Activated B cell treated with CpG ODN at 0.5 μM for 24 hours (primary cell): Measurements from ENCODE around the gene SMIM41. TPM values are rescaled to one million over a fixed set of nuclear protein-coding genes. Genes with fewer than 3 reads are reported as not detected.

Source experiments
- ATAC-seq: fragments of 200-7000 bp; cut with Tn5 transposase; one replicate; pipeline ENCODE4 v1.10.0; 2021; ENCODE audit warnings: low read depth, mild to moderate bottlenecking, moderate library complexity
- CTCF ChIA-PET: fragments of 350-600 bp; sonication (Branson Sonifier 250); formaldehyde crosslinking; loops from one replicate; lab custom pipeline; 2021; ENCODE audit warnings: antibody characterized with exemption; lab: Charles Lee
- POLR2A ChIA-PET: fragments of 350-600 bp; sonication (Branson Sonifier 250); formaldehyde crosslinking; loops from one replicate; lab custom pipeline; 2021; ENCODE audit warnings: antibody characterized with exemption; lab: Charles Lee
- DNase-seq: peaks from one replicate; pipeline ENCODE4 v3.0.0; 2022
- H3K27ac Mint-ChIP-seq: one replicate; pipeline ENCODE4 v1.8.0; 2020; ENCODE audit warnings: mixed read lengths
- H3K27me3 Mint-ChIP-seq: one replicate; pipeline ENCODE4 v1.8.0; 2021; ENCODE audit warnings: mixed read lengths
- H3K36me3 Mint-ChIP-seq: one replicate; pipeline ENCODE4 v1.8.0; 2021; ENCODE audit warnings: low read depth, mixed read lengths
- H3K4me1 Mint-ChIP-seq: one replicate; pipeline ENCODE4 v1.8.0; 2021; ENCODE audit warnings: mixed read lengths
- H3K4me3 Mint-ChIP-seq: one replicate; pipeline ENCODE4 v1.8.0; 2020; ENCODE audit warnings: mild to moderate bottlenecking, mixed read lengths
- H3K9me3 Mint-ChIP-seq: one replicate; pipeline ENCODE4 v1.8.0; 2020; ENCODE audit warnings: mixed read lengths
- intact Hi-C: fragments of 100-400 bp; cut with micrococcal nuclease; formaldehyde crosslinking; loops from one replicate; pipeline ENCODE4 v1.15.1; 2024
- total RNA-seq: library from RNA; stranded (reverse); gene quantifications from 2 replicates; pipeline ENCODE4 v1.2.3, GENCODE V29; 2022
- TF ChIP-seq, protein P1 (sequence below): fragments of 200-600 bp; IDR thresholded peaks from one replicate; pipeline ENCODE4 v1.8.0; 2022; ENCODE audit warnings: antibody characterized with exemption, mild to moderate bottlenecking

The SMIM41 gene
- total RNA-seq, 1 donor from 2014 or later: not detected

DNA sequence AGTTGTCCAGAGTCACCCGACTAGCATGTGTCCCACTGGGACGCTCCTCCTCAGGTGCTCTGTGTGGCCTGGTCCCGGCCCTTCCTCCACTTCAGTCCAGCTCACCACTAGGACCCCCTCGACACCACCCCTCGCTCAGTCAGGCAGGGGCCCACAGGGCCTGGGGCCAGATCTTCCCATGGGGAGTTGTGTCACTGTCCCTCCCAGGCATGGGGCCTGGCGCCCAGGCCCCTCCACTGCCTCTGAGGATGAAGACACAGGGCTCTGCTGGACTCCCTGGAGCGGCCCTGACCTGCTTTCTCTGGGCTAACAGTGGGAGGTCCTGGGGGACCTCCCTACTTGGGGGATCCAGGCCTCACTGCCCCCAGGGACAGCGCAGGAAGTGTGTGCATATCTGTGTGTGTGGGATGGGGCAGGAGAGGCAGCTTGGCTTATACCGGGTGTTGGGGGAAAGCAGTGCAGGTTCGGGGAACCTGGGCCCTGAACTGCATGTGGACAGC, 68.5 kb downstream of the SMIM41 start:
- Mint-ChIP-seq H3K27me3 (peaks cover 21% of the 10 kb centered on the region), H3K9me3 (no peaks in the 10 kb centered on the region), H3K36me3 (no peaks in the 10 kb centered on the region), H3K4me1 (peaks cover 6% of the 10 kb centered on the region), H3K27ac (no peak overlapping the region), H3K4me3 (no peak overlapping the region)
- ChIA-PET CTCF (interaction anchor here (0.5 kb wide), 1 partner anchor 1736 kb away, joined by 3 read pairs; no protein-coding TSS in a partner anchor), POLR2A (no interaction called here)
- TF ChIP-seq, protein P1, sequence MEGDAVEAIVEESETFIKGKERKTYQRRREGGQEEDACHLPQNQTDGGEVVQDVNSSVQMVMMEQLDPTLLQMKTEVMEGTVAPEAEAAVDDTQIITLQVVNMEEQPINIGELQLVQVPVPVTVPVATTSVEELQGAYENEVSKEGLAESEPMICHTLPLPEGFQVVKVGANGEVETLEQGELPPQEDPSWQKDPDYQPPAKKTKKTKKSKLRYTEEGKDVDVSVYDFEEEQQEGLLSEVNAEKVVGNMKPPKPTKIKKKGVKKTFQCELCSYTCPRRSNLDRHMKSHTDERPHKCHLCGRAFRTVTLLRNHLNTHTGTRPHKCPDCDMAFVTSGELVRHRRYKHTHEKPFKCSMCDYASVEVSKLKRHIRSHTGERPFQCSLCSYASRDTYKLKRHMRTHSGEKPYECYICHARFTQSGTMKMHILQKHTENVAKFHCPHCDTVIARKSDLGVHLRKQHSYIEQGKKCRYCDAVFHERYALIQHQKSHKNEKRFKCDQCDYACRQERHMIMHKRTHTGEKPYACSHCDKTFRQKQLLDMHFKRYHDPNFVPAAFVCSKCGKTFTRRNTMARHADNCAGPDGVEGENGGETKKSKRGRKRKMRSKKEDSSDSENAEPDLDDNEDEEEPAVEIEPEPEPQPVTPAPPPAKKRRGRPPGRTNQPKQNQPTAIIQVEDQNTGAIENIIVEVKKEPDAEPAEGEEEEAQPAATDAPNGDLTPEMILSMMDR: no peak
- intact Hi-C loops: no loop called here
- DNase-seq (no peak), ATAC-seq (no peak)

DNA sequence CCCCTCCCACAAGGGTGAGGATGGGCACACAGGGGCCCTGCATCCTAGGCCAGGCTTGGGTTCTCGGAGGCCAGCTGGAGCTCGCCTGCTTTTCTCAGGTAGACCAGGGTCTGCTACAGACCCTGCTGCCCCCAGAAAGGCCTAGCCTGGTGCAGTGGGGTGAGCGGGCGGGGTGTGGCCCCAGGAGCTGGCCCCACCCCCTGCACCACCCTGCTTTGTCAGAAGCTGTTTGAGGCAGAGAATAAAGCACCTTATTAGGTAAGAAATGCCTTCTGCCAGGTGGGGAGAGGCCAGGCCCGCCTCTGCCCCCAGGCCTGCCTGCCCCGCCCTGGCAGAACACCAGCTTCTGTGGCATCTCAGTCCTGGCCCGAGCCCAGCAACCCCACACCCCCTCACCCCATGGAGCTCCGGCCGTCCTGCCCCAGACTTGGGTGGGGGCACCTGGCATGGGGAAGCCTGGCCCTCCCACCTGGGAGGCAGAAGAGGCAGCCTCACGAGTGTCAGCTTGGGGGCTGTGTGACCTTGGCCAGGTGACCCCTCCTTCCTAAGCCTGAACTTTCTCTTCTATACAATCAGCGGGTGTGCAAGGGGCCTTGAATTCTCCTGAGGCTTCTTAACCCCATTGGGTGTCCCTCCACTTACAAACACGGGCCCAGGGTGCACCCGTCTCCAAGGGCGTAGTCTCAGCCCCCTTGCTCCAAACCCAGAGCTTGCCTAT, 69.1 kb downstream of the SMIM41 start:
- Mint-ChIP-seq H3K36me3 (no peaks in the 10 kb centered on the region), H3K4me3 (no peak overlapping the region), H3K4me1 (peaks cover 6% of the 10 kb centered on the region), H3K27me3 (peaks cover 23% of the 10 kb centered on the region), H3K9me3 (no peaks in the 10 kb centered on the region), H3K27ac (no peak overlapping the region)
- intact Hi-C loops: no loop called here
- POLR2A ChIA-PET: no interaction called here
- CTCF ChIA-PET: no interaction called here
- no peak for ATAC-seq
- TF ChIP-seq, protein P1: no peak
- DNase-seq: no peak

DNA sequence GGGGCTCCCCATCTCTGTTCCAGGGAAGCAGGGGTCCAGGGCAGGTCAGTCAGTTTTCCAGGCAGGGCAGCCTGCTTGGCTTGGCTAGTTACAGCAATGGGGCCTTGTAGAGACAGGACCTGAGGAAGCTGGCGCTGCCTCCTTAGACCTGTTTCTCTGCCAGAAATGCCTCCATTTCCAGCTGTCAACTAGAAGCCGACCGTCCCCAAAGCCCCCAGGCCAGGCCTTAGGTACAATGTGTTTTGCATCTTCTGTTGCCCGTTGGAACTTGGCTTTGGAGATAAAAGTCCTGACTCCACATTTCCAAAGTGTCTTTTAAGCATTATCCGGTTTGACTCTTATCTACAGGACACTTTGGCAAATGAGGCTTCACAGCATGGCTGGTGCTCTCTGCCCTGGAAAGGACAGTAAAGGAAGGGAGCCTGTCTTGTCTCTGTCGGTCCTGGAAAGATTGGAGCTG, 69.7 kb downstream of the SMIM41 start:
- DNase-seq (no peak), ATAC-seq (no peak)
- no peak overlapping the region for H3K27ac Mint-ChIP-seq
- H3K9me3 Mint-ChIP-seq: no peaks in the 10 kb centered on the region
- ChIA-PET POLR2A (no interaction called here), CTCF (no interaction called here)
- intact Hi-C loops: no loop called here
- peaks cover 23% of the 10 kb centered on the region for H3K27me3 Mint-ChIP-seq
- TF ChIP-seq, protein P1: no peak
- H3K4me1 Mint-ChIP-seq: peaks cover 6% of the 10 kb centered on the region
- H3K36me3 Mint-ChIP-seq: no peaks in the 10 kb centered on the region
- no peak overlapping the region for H3K4me3 Mint-ChIP-seq

DNA sequence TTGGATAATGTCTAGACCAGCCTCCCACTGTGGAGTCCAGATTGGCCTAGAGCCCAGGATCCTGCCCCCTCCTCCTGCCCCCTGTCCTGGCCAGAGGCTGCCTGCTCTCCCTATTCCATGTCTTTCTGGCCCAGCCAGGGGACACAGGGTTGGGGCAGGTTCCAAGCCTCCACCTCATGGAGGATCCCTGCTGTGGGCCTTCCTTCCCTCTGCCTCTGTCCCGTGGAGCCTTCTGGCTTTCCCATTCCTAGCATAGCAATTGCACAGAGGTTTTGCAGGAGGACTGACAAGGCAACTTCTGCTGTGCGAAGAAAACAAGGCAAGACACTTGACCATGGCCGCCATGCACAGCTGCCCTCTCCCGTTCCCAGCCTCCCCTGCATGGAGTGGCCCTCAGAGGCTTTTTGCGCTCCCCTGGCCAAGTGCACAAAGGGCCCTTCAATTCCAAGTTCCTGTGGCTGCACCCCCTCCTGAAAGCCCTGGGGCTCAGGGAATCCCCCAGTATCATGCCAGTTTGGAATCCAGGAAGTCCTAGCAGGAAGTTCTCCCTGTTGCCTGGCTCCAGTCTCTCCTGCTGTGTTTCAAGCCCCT, 70.2 kb downstream of the SMIM41 start:
- no peaks in the 10 kb centered on the region for H3K36me3 Mint-ChIP-seq
- CTCF ChIA-PET: no interaction called here
- no peaks in the 10 kb centered on the region for H3K9me3 Mint-ChIP-seq
- DNase-seq: no peak
- H3K27me3 Mint-ChIP-seq: peaks cover 23% of the 10 kb centered on the region
- H3K4me3 Mint-ChIP-seq: no peak overlapping the region
- H3K4me1 Mint-ChIP-seq: peaks cover 6% of the 10 kb centered on the region
- ATAC-seq: no peak
- H3K27ac Mint-ChIP-seq: no peak overlapping the region
- POLR2A ChIA-PET: no interaction called here
- intact Hi-C loops: loop anchor here (10.0 kb wide), 1 partner anchor 355 kb away; no protein-coding TSS in a partner anchor
- TF ChIP-seq, protein P1: no peak
